Heart left ventricle (tissue), 16 donors: ENCODE results near the gene ST7. TPM values are rescaled to one million over a fixed set of nuclear protein-coding genes. Genes with fewer than 3 reads are reported as not detected.
A peak's percentile ranks its signal among the peaks of the same experiment; 100 is the strongest.

Source experiments
- ATAC-seq, 4 donors: fragments of 200-7000 bp; cut with Tn5 transposase; one replicate each; pipeline ENCODE4 v1.9.1; 2020 to 2022; ENCODE audit warnings: moderate library complexity in 4 of 4, mild to moderate bottlenecking in 3 of 4, moderate number of reproducible peaks in 1 of 4
- DNase-seq, 5 donors: peaks; one replicate each; pipeline ENCODE4 v3.0.0-alpha.2; 2020
- H3K27ac ChIP-seq, 12 donors: fragments of 200-600 bp; sonication (generic) in 4 of 12; one replicate each; pipeline versions ENCODE4 v1.5.0 to v1.8.0; 2016 to 2022; ENCODE audit warnings: mild to moderate bottlenecking in 2 of 12
- H3K27me3 ChIP-seq, 9 donors: fragments of 200-600 bp; sonication (generic) in 2 of 9; one replicate each; pipeline versions ENCODE4 v1.5.1 to v1.8.0; 2016 to 2022; ENCODE audit warnings: mild to moderate bottlenecking in 3 of 9
- H3K36me3 ChIP-seq, 9 donors: fragments of 200-600 bp; sonication (generic) in 2 of 9; one replicate each; pipeline versions ENCODE4 v1.5.0 to v1.8.0; 2018 to 2022; ENCODE audit warnings: mild to moderate bottlenecking in 2 of 9
- H3K4me1 ChIP-seq, 12 donors: fragments of 200-600 bp; sonication (generic) in 4 of 12; one replicate each; pipeline versions ENCODE4 v1.5.0 to v1.8.0; 2016 to 2022; ENCODE audit warnings: mild to moderate bottlenecking in 3 of 12
- H3K4me3 ChIP-seq, 12 donors: fragments of 200-600 bp; sonication (generic) in 4 of 12; one replicate each; pipeline versions ENCODE4 v1.5.0 to v1.8.0; 2017 to 2022; ENCODE audit warnings: mild to moderate bottlenecking in 9 of 12, moderate library complexity in 4 of 12
- H3K9me3 ChIP-seq, 12 donors: fragments of 200-600 bp; sonication (generic) in 4 of 12; one replicate each; pipeline versions ENCODE4 v1.5.0 to v1.8.0; 2016 to 2022; ENCODE audit warnings: mild to moderate bottlenecking in 1 of 12
- CTCF ChIP-seq, 12 donors: fragments of 200-600 bp; sonication (generic) in 4 of 12; IDR thresholded peaks; one replicate each; pipeline versions ENCODE4 v1.5.0 to v1.8.0; 2018 to 2022; ENCODE audit warnings: antibody characterized with exemption in 12 of 12, mild to moderate bottlenecking in 5 of 12
- POLR2A ChIP-seq, 2 donors: fragments of 450-650 bp; IDR thresholded peaks; one replicate each; pipeline ENCODE4 v1.6.1; 2017; ENCODE audit warnings: antibody characterized with exemption in 2 of 2, mild to moderate bottlenecking in 2 of 2, moderate library complexity in 2 of 2
- WGBS, 4 donors: extraction: QIAGEN DNeasy Blood & Tissue Kit in 2 of 4; methylation state at CpG; one replicate each; pipeline versions ENCODE4 v1.1.5 to v1.1.7; 2013 to 2018; 5-methylcytosine and 5-hydroxymethylcytosine counted together
- intact Hi-C, 10 donors: fragments of 100-400 bp; cut with DNase I; formaldehyde crosslinking; loops; one replicate each; pipeline versions ENCODE4 v1.11.1 to v1.14.2; 2022
- polyA plus RNA-seq, 2 donors: library from polyadenylated mRNA; stranded (reverse); fragments of 200-250 nt; gene quantifications; one replicate each; pipeline ENCODE4 v1.2.3, GENCODE V29; 2013
- total RNA-seq, 9 donors: library from RNA; depleted of rRNA in 2 of 9; stranded (reverse); fragments of >200 nt in 2 of 9; fragmentation: NEBNext Ultra II Directional in 3 of 9; extraction: Animal tissue kit (Norgen Biotek cat#: 25700) in 3 of 9; gene quantifications; one replicate each; pipeline versions ENCODE4 v1.1.0 to v1.2.4, GENCODE V29; 2016 to 2023
- donor health status: ischemic (EF 13 %, LVEDD 7.1; RV severe dilation, severe dysfunction).
- donor health status: healthy with polysubstance abuse.
- donor health status: DM: no; HTN: yes; CAD: no.
- donor health status: DM: no; HTN: no; CAD: no.
- donor health status: ischemic (EF 25% LVEDD 6.9; RV normal size, moderate dysfunction).
- donor health status: ischemic (EF 25% LVEDD 5.7; RV mildly dilated, moderate dysfunction).
- donor health status: healthy.
- donor health status: DM: yes; HTN: yes; CAD: no.
- donor health status: ischemic (EF 35%, LVEDD 5.7; RV mildly dilated, moderate dysfunction).
- donor health status: nonischemic (EF 11% LVEDD 7.7; RV severe dilation, severe dysfunction).
- donor health status: DM: yes; HTN: yes; CAD: no.
- donor health status: PGD.
- donor health status: ischemic (EF 29% LVEDD 5.4; RV normal size, mild dysfunction).
- donor health status: nonischemic (EF 23%, LVEDD 6.1; RV moderate dilation, normal function).

ST7 gene
- total and polyA plus RNA-seq, 11 donors: 16.0 to 41.3 (median 25.5) TPM

DNA sequence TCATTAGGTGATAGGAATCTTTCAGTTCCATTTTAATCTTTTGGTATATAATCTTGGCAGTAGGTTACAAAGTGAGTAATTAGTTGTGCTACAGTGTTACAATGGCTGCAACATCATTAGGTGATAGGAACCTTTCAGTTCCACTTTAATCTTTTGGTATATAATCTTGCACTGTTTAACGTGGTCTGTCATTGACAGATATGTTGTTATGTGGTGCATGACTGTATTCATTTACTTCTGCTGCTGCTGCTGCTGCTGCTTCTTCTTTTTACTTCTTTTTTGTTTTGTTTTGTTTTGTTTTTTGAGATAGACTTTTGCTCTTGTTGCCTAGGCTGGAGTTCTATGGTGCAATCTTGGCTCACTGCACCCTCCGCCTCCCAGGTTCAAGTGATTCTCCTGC, 28.6 kb downstream of the ST7 start:
- DNase-seq (no peak), ATAC-seq (no peak)
- Histone ChIP-seq H3K27me3 (no peaks in the 10 kb centered on the region), H3K4me1 (peaks cover 0 to 5% (median 0%) of the 10 kb centered on the region in 12 donors), H3K27ac (no peak overlapping the region), H3K9me3 (no peaks in the 10 kb centered on the region), H3K36me3 (no peaks in the 10 kb centered on the region), H3K4me3 (no peak overlapping the region)
- intact Hi-C loops: loop anchor here in 4 of 10 donors (5.0 to 10.0 kb wide), 2 partner anchors 47 to 50 kb away; no protein-coding TSS in a partner anchor
- TF ChIP-seq CTCF (IDR thresholded peaks at IDR 0.05) (no peak), POLR2A (IDR thresholded peaks at IDR 0.05) (no peak)
- WGBS, 4 donors: 68 to 76% (median 75%) methylated on average over 2 of the region's 2 CpGs

DNA sequence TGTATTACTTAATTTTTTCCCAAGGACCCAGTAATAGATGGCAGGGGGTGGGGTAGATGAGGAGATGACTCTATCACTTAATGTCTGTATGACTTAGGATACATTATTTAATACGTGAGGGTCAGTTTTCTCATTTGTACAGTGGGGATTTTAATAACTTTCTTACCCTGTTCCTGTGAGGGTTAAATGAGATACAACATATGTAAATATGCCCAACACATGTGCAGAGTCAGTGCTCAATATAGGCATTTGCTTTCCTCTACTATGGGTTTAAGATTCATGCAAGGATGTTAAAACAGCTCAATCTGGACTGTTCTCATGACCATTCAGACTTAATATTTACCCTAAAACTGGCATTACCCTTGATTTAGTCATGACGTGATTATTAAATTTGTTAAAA, 31.2 kb downstream of the ST7 start:
- no peaks in the 10 kb centered on the region for H3K9me3 ChIP-seq
- DNase-seq (no peak), ATAC-seq (peak in 1 of 4 donors; percentile 7)
- H3K27me3 ChIP-seq: no peaks in the 10 kb centered on the region
- TF ChIP-seq CTCF (IDR thresholded peaks at IDR 0.05) (no peak), POLR2A (IDR thresholded peaks at IDR 0.05) (no peak)
- H3K4me1 ChIP-seq: peaks cover 0 to 14% (median 0%) of the 10 kb centered on the region in 12 donors
- no peaks in the 10 kb centered on the region for H3K36me3 ChIP-seq
- no peak overlapping the region for H3K4me3 ChIP-seq
- intact Hi-C loops: loop anchor here in 8 of 10 donors (2.0 to 10.0 kb wide), 4 partner anchors 50 to 134 kb away; no protein-coding TSS in a partner anchor
- no peak overlapping the region for H3K27ac ChIP-seq
- 74 to 82% (median 76%) methylated on average over 2 of the region's 2 CpGs for WGBS, 4 donors

DNA sequence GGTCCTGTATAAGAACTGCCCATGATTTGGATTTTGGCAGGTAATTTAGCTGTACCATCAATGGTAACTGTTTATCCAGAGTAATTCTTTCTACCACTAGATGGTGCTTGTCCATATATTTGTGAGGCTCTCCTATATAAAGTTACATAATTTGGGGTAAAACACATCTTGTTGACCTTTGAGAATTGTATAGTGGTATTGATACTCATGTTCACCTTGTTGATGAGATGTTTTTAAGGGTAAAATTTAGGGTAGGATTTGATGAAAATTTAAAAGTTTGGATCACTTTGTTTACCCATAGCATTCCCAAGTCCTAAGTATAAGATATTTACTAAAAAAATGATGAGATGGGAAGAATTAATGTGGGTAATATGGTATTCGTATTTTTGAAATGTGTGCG, 31.6 kb downstream of the ST7 start:
- H3K4me3 ChIP-seq: no peak overlapping the region
- DNase-seq: no peak
- peaks cover 0 to 14% (median 0%) of the 10 kb centered on the region in 12 donors for H3K4me1 ChIP-seq
- ATAC-seq: peak in 2 of 4 donors; percentile 21 to 51
- intact Hi-C loops: loop anchor here (2.0 to 10.0 kb wide), 5 partner anchors 50 to 134 kb away; no protein-coding TSS in a partner anchor
- no peak overlapping the region for H3K27ac ChIP-seq
- 66 to 73% (median 71%) methylated on average over 2 of the region's 2 CpGs for WGBS, 4 donors
- TF ChIP-seq CTCF (IDR thresholded peaks at IDR 0.05) (peak; percentile 50 to 75 (median 66)), POLR2A (IDR thresholded peaks at IDR 0.05) (no peak)
- H3K36me3 ChIP-seq: no peaks in the 10 kb centered on the region
- H3K9me3 ChIP-seq: no peaks in the 10 kb centered on the region
- H3K27me3 ChIP-seq: no peaks in the 10 kb centered on the region

DNA sequence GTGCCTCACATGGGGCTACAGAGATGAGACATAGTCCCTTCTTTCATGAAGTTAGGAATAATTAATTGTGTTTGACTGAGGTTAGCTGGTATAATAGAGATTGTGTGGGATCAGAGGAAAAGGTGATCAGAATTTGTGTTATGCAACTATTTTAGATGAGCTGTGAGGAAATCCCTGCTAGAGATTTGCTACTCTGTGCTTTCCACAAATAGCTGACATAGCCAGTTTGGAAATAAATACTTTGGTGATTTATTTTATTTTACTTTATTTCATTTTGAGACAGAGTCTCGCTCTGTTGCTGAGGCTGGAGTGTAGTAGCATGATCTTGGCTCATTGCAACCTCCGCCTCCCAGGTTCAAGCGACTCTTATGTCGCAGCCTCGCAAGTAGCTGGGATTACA, 32.3 kb downstream of the ST7 start:
- intact Hi-C loops: loop anchor here in 9 of 10 donors (2.0 to 10.0 kb wide), 5 partner anchors 51 to 133 kb away; no protein-coding TSS in a partner anchor

More for the DNA sequence above, 32.3 kb downstream of the ST7 start:
- WGBS, 4 donors: 97 to 100% (median 98%) methylated on average over 5 of the region's 5 CpGs
- no peak for TF ChIP-seq POLR2A (IDR thresholded peaks at IDR 0.05)
- no peak for TF ChIP-seq CTCF (IDR thresholded peaks at IDR 0.05)
- no peak for DNase-seq
- Histone ChIP-seq H3K4me3 (no peak overlapping the region), H3K4me1 (peaks cover 0 to 14% (median 0%) of the 10 kb centered on the region in 12 donors), H3K27ac (no peak overlapping the region), H3K9me3 (no peaks in the 10 kb centered on the region), H3K27me3 (no peaks in the 10 kb centered on the region), H3K36me3 (no peaks in the 10 kb centered on the region)
- ATAC-seq: no peak
